Measurements from ENCODE around the gene DVL3. TPM values are rescaled to one million over a fixed set of nuclear protein-coding genes. Genes with fewer than 3 reads are reported as not detected.

DVL3 gene
- polyA plus RNA-seq (16.0 to 21.9 TPM (median 18.5 TPM) in 3 replicates), polyA minus RNA-seq (30.6 to 75.2 TPM (median 33.8 TPM) in 3 replicates)
- polyA plus RNA-seq (2011; ENCODE audit: low read depth) = 33.3 TPM
- 15.3 and 24.4 TPM in 2 replicates for polyA plus RNA-seq (2011; cell fraction: cytosol; rRNA removed)
- 56.2 and 72.1 TPM in 2 replicates for polyA plus RNA-seq (2011; cell fraction: nucleus; rRNA removed)
- 23.5 and 27.0 TPM in 2 replicates for polyA plus RNA-seq (2012; ENCODE audit: low replicate concordance)
- 34.0 TPM for polyA minus RNA-seq (2011; cell fraction: cytosol; rRNA and poly(A)+ RNA removed)
- 18.9 and 20.0 TPM in 2 replicates for polyA minus RNA-seq (2011; cell fraction: nucleus; rRNA and poly(A)+ RNA removed)

DNA sequence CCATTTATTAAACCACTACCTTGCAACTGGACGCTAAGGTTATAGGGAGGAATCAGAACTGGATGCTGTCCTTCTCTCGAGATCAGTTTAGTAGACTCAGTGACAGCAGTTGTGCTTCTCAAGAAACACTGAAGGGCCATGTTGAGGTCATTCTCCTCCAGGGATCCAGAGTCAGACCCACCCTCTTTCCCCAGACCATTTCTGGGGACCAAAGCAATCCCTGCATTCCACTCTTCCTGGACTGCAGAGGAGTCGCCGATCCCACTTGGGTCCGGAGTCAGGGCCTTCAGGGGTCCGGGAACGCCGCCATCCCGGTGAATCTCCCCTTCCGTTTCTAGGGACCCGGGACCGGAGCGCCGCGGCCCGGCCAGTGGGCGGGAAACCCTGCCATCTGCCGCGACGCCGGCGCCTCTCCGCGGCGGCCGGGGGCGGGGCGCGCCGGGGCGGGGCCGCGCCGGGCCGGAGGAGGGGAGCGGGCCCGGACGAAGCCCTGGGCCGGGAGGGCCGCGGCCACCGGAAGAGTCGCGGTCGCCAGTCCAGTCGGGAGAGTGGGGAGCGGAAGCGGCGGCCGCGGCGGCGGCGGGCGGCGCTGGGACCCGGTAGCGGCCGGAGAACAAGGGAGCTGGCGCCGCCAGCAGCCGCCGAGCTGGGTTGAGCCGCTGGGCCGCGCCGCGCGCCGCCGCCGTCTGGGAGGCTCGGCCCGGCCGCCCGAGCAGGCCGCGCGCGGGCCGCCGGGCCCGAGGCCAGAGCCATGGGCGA, at the start of gene DVL3:
Gene DVL3, plus strand, starts transcription at position 493 of the 759 bp plus-strand sequence. Its CDS starts 259 bp downstream, at position 752.
- H3K4me1 ChIP-seq (ENCODE audit: control insufficient read depth, extremely low read depth, insufficient read depth, low read length) = peaks cover 5% of the 10 kb centered on the region
- H3K36me3 ChIP-seq (ENCODE audit: control insufficient read depth in 2 of 2, extremely low read depth in 1 of 2, insufficient read depth in 2 of 2, low read length in 2 of 2) = peaks cover 0 to 2% of the 10 kb centered on the region in 2 experiments
- H3K27me3 ChIP-seq (ENCODE audit: control insufficient read depth, extremely low read depth, insufficient read depth, low read length) = no peaks in the 10 kb centered on the region
- H3K9me1 ChIP-seq (ENCODE audit: control insufficient read depth, extremely low read depth, insufficient read depth, low read length) = no peaks in the 10 kb centered on the region
- peak within 1 kb of the TSS; percentile 66 for H3K27ac ChIP-seq (ENCODE audit: control insufficient read depth, insufficient read depth, low read length)
- peak within 1 kb of the TSS; percentile 85 for H3K9ac ChIP-seq (ENCODE audit: control insufficient read depth, extremely low read depth, insufficient read depth, low read length)
- TF ChIP-seq EZH2 (IDR thresholded peaks at IDR 0.05; ENCODE audit: low read length) = no peak
- TF ChIP-seq, protein P1, sequence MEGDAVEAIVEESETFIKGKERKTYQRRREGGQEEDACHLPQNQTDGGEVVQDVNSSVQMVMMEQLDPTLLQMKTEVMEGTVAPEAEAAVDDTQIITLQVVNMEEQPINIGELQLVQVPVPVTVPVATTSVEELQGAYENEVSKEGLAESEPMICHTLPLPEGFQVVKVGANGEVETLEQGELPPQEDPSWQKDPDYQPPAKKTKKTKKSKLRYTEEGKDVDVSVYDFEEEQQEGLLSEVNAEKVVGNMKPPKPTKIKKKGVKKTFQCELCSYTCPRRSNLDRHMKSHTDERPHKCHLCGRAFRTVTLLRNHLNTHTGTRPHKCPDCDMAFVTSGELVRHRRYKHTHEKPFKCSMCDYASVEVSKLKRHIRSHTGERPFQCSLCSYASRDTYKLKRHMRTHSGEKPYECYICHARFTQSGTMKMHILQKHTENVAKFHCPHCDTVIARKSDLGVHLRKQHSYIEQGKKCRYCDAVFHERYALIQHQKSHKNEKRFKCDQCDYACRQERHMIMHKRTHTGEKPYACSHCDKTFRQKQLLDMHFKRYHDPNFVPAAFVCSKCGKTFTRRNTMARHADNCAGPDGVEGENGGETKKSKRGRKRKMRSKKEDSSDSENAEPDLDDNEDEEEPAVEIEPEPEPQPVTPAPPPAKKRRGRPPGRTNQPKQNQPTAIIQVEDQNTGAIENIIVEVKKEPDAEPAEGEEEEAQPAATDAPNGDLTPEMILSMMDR (optimal IDR thresholded peaks at IDR 0.05 in 1 of 3, IDR thresholded peaks at IDR 0.05 in 1 of 3, conservative IDR thresholded peaks at IDR 0.05 in 1 of 3; ENCODE audit: extremely low read depth in 1 of 3, insufficient read depth in 2 of 3, low read length in 3 of 3) = no peak
- peaks cover 42% of the 10 kb centered on the region for H3K79me2 ChIP-seq (ENCODE audit: control insufficient read depth, insufficient read depth, low read length)
- no peak for FAIRE-seq
- dilution Hi-C loops (cut with MboI; ENCODE audit: extremely low pct_ligation_motif_present, low sequenced_read_pairs) = no loop called here
- H3K9me3 ChIP-seq (ENCODE audit: control insufficient read depth, low read depth, low read length) = no peaks in the 10 kb centered on the region
- no peaks in the 10 kb centered on the region for H4K20me1 ChIP-seq (ENCODE audit: control insufficient read depth, extremely low read depth, insufficient read depth, low read length)
- peak within 1 kb of the TSS; percentile 80 to 97 (median 94) for H3K4me3 ChIP-seq (ENCODE audit: control insufficient read depth in 2 of 3, extremely low read depth in 1 of 3, insufficient read depth in 2 of 3, low read depth in 1 of 3, low read length in 3 of 3)
- no peak for DNase-seq (ENCODE audit: low read depth, low spot score)
- peak within 1 kb of the TSS; percentile 98 for H3K4me2 ChIP-seq (ENCODE audit: control insufficient read depth, extremely low read depth, insufficient read depth, low read depth, low read length)
- peak within 1 kb of the TSS; percentile 95 for H2AFZ ChIP-seq (ENCODE audit: control insufficient read depth, low read length)

- Histone ChIP-seq H3K9me1 (ENCODE audit: control insufficient read depth, extremely low read depth, insufficient read depth, low read length) (no peaks in the 10 kb centered on the region), H3K4me1 (ENCODE audit: control insufficient read depth, extremely low read depth, insufficient read depth, low read length) (peaks cover 5% of the 10 kb centered on the region), H3K4me2 (ENCODE audit: control insufficient read depth, extremely low read depth, insufficient read depth, low read depth, low read length) (no peak overlapping the region), H3K9ac (ENCODE audit: control insufficient read depth, extremely low read depth, insufficient read depth, low read length) (no peak overlapping the region), H3K27me3 (ENCODE audit: control insufficient read depth, extremely low read depth, insufficient read depth, low read length) (no peaks in the 10 kb centered on the region), H4K20me1 (ENCODE audit: control insufficient read depth, extremely low read depth, insufficient read depth, low read length) (no peaks in the 10 kb centered on the region), H3K27ac (ENCODE audit: control insufficient read depth, insufficient read depth, low read length) (no peak overlapping the region), H2AFZ (ENCODE audit: control insufficient read depth, low read length) (no peak overlapping the region), H3K9me3 (ENCODE audit: control insufficient read depth, low read depth, low read length) (no peaks in the 10 kb centered on the region), H3K36me3 (ENCODE audit: control insufficient read depth in 2 of 2, extremely low read depth in 1 of 2, insufficient read depth in 2 of 2, low read length in 2 of 2) (no peaks in the 10 kb centered on the region), H3K79me2 (ENCODE audit: control insufficient read depth, insufficient read depth, low read length) (no peaks in the 10 kb centered on the region), H3K4me3 (ENCODE audit: control insufficient read depth in 2 of 3, extremely low read depth in 1 of 3, insufficient read depth in 2 of 3, low read depth in 1 of 3, low read length in 3 of 3) (no peak overlapping the region)
- FAIRE-seq (peak; percentile 49), DNase-seq (ENCODE audit: low read depth, low spot score) (no peak)
- dilution Hi-C loops (cut with MboI; ENCODE audit: extremely low pct_ligation_motif_present, low sequenced_read_pairs) = no loop called here
- no peak for TF ChIP-seq EZH2 (IDR thresholded peaks at IDR 0.05; ENCODE audit: low read length)
- TF ChIP-seq, protein P1 (optimal IDR thresholded peaks at IDR 0.05 in 1 of 3, IDR thresholded peaks at IDR 0.05 in 1 of 3, conservative IDR thresholded peaks at IDR 0.05 in 1 of 3; ENCODE audit: extremely low read depth in 1 of 3, insufficient read depth in 2 of 3, low read length in 3 of 3) = no peak
These were observed 44.9 kb upstream of the DVL3 start for GRCh38 chr3:184110316-184110725.
